Testis (tissue), 2 donors: ENCODE measurements around the gene DOCK9.

ENCODE experiments used
- CTCF ChIP-seq, 3 experiments: fragments of 450-650 bp in 2 of 3; fragments of 200-600 bp in 1 of 3; sonication (generic) in 1 of 3; IDR thresholded peaks; one replicate each; pipeline ENCODE4 v1.5.1; 2016 to 2019; ENCODE audit warnings: antibody characterized with exemption in 3 of 3, mild to moderate bottlenecking in 2 of 3, moderate library complexity in 1 of 3
- POLR2A ChIP-seq: fragments of 450-650 bp; IDR thresholded peaks from one replicate; pipeline ENCODE4 v1.6.1; 2017; ENCODE audit warnings: antibody characterized with exemption, mild to moderate bottlenecking, moderate library complexity

GRCh38 chr13:98994896-98995295, 17.0 kb upstream of the DOCK9 start:
- TF ChIP-seq CTCF (IDR thresholded peaks at IDR 0.05) (no peak), POLR2A (no peak)
